Sigmoid colon (tissue), 4 donors: Measurements from ENCODE around the gene RELN.

Experiments
- POLR2A ChIP-seq, 2 donors: fragments of 450-650 bp; IDR thresholded peaks; one replicate each; pipeline ENCODE4 v1.6.1; 2016; ENCODE audit warnings: antibody characterized with exemption in 2 of 2, mild to moderate bottlenecking in 2 of 2, moderate library complexity in 2 of 2
- POLR2AphosphoS5 ChIP-seq, 4 donors: sonication (generic); formaldehyde crosslinking; IDR thresholded peaks; one replicate each; pipeline ENCODE4 v1.6.1; 2017; ENCODE audit warnings: antibody characterized with exemption in 4 of 4
- TF ChIP-seq, protein P1 (sequence below), 4 experiments: fragments of 450-650 bp in 3 of 4; fragments of 200-600 bp in 1 of 4; IDR thresholded peaks; one replicate each; pipeline ENCODE4 v1.5.1; 2016 to 2019; ENCODE audit warnings: antibody characterized with exemption in 4 of 4, mild to moderate bottlenecking in 3 of 4, moderate library complexity in 2 of 4

DNA sequence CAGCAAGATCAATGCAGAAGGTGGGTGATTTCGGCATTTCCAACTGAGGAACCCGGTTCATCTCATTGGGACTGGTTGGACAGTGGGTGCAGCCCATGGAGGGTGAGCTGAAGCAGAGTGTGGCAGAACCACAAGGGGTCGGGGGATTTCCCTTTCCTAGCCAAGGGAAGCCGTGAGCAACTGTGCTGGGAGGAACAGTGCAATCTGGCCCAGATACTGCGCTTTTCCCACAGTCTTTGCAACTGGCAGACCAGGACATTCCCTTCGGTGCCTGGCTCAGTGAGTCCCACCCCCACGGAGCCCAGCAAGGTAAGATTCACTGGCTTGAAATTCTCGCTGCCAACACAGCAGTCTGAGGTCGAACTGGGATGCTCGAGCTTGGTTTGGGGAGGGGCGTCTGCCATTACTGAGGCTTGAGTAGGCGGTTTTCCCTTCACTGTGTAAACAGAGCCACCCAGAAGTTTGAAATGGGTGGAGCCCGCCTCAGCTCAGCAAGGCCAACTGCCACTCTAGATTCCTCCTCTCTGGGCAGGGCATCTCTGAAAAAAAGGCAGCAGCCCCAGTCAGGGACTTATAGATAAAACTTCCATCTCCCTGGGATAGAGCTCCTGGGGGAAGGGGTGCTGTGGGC, 484.8 kb downstream of the RELN start:
- TF ChIP-seq, protein P1, sequence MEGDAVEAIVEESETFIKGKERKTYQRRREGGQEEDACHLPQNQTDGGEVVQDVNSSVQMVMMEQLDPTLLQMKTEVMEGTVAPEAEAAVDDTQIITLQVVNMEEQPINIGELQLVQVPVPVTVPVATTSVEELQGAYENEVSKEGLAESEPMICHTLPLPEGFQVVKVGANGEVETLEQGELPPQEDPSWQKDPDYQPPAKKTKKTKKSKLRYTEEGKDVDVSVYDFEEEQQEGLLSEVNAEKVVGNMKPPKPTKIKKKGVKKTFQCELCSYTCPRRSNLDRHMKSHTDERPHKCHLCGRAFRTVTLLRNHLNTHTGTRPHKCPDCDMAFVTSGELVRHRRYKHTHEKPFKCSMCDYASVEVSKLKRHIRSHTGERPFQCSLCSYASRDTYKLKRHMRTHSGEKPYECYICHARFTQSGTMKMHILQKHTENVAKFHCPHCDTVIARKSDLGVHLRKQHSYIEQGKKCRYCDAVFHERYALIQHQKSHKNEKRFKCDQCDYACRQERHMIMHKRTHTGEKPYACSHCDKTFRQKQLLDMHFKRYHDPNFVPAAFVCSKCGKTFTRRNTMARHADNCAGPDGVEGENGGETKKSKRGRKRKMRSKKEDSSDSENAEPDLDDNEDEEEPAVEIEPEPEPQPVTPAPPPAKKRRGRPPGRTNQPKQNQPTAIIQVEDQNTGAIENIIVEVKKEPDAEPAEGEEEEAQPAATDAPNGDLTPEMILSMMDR (IDR thresholded peaks at IDR 0.05), result no peak
- TF ChIP-seq POLR2A (IDR thresholded peaks at IDR 0.05) (no peak), POLR2AphosphoS5 (IDR thresholded peaks at IDR 0.05) (no peak)
